HEK293 (cell line): ENCODE data around the gene SLC35F4.

ENCODE experiments used
- CTCF ChIP-seq: fragments of 450-650 bp; formaldehyde crosslinking; IDR thresholded peaks from 2 replicates; pipeline ENCODE4 v1.5.1; 2016; ENCODE audit warnings: missing biosample characterization, missing genetic modification characterization
- MYNN ChIP-seq: fragments of 450-650 bp; formaldehyde crosslinking; IDR thresholded peaks from 2 replicates; pipeline ENCODE4 v1.5.1; 2016; ENCODE audit warnings: missing biosample characterization, missing genetic modification characterization, borderline replicate concordance
- REPIN1 ChIP-seq: fragments of 450-650 bp; formaldehyde crosslinking; IDR thresholded peaks from 2 replicates; pipeline ENCODE4 v1.5.1; 2017; ENCODE audit warnings: missing biosample characterization, missing genetic modification characterization, low read depth
- YY1 ChIP-seq: fragments of 450-650 bp; formaldehyde crosslinking; IDR thresholded peaks from 2 replicates; pipeline ENCODE4 v1.5.1; 2018; ENCODE audit warnings: missing biosample characterization, missing genetic modification characterization
- ZBTB8A ChIP-seq: fragments of 450-650 bp; formaldehyde crosslinking; IDR thresholded peaks from 2 replicates; pipeline ENCODE4 v1.5.1; 2016; ENCODE audit warnings: missing biosample characterization, missing genetic modification characterization
- ZNF23 ChIP-seq: fragments of 450-650 bp; formaldehyde crosslinking; IDR thresholded peaks from 2 replicates; pipeline ENCODE4 v1.5.1; 2016; ENCODE audit warnings: missing biosample characterization, missing genetic modification characterization, borderline replicate concordance
- ZNF302 ChIP-seq: fragments of 450-650 bp; formaldehyde crosslinking; IDR thresholded peaks from 2 replicates; pipeline ENCODE4 v1.5.1; 2016; ENCODE audit warnings: missing biosample characterization, missing genetic modification characterization, low read depth
- ZNF560 ChIP-seq: fragments of 450-650 bp; formaldehyde crosslinking; IDR thresholded peaks from 2 replicates; pipeline ENCODE4 v1.5.1; 2017; ENCODE audit warnings: missing biosample characterization, missing genetic modification characterization, borderline replicate concordance
- ZNF645 ChIP-seq: fragments of 450-650 bp; formaldehyde crosslinking; IDR thresholded peaks from 2 replicates; pipeline ENCODE4; 2016; ENCODE audit warnings: missing biosample characterization, missing genetic modification characterization
- ZNF837 ChIP-seq: fragments of 450-650 bp; formaldehyde crosslinking; IDR thresholded peaks from 2 replicates; pipeline ENCODE4 v1.5.1; 2016; ENCODE audit warnings: missing biosample characterization, missing genetic modification characterization
- ZNF843 ChIP-seq: fragments of 450-650 bp; formaldehyde crosslinking; IDR thresholded peaks from 2 replicates; pipeline ENCODE4 v1.5.1; 2016; ENCODE audit warnings: missing biosample characterization, missing genetic modification characterization
- TF ChIP-seq, protein P1 (sequence below): fragments of 450-650 bp; formaldehyde crosslinking; IDR thresholded peaks from 2 replicates; pipeline ENCODE4 v1.5.1; 2016; ENCODE audit warnings: missing biosample characterization, missing genetic modification characterization

- no peak for TF ChIP-seq ZNF23
- TF ChIP-seq CTCF (tag by site-specific recombination): no peak
- TF ChIP-seq ZNF560 (tag by site-specific recombination): no peak
- TF ChIP-seq YY1: no peak
- TF ChIP-seq, protein P1, sequence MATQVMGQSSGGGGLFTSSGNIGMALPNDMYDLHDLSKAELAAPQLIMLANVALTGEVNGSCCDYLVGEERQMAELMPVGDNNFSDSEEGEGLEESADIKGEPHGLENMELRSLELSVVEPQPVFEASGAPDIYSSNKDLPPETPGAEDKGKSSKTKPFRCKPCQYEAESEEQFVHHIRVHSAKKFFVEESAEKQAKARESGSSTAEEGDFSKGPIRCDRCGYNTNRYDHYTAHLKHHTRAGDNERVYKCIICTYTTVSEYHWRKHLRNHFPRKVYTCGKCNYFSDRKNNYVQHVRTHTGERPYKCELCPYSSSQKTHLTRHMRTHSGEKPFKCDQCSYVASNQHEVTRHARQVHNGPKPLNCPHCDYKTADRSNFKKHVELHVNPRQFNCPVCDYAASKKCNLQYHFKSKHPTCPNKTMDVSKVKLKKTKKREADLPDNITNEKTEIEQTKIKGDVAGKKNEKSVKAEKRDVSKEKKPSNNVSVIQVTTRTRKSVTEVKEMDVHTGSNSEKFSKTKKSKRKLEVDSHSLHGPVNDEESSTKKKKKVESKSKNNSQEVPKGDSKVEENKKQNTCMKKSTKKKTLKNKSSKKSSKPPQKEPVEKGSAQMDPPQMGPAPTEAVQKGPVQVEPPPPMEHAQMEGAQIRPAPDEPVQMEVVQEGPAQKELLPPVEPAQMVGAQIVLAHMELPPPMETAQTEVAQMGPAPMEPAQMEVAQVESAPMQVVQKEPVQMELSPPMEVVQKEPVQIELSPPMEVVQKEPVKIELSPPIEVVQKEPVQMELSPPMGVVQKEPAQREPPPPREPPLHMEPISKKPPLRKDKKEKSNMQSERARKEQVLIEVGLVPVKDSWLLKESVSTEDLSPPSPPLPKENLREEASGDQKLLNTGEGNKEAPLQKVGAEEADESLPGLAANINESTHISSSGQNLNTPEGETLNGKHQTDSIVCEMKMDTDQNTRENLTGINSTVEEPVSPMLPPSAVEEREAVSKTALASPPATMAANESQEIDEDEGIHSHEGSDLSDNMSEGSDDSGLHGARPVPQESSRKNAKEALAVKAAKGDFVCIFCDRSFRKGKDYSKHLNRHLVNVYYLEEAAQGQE: no peak
- TF ChIP-seq ZNF645 (tag by site-specific recombination): no peak
- no peak for TF ChIP-seq ZNF837 (tag by site-specific recombination)
- no peak for TF ChIP-seq ZBTB8A (tag by site-specific recombination)
- no peak for TF ChIP-seq ZNF302 (tag by site-specific recombination)
- TF ChIP-seq ZNF843: no peak
- TF ChIP-seq REPIN1 (tag by site-specific recombination): no peak
- no peak for TF ChIP-seq MYNN
Measured at GRCh38 chr14:57814726-57815125, 51.2 kb downstream of the SLC35F4 start.
